ENCODE data around the gene GTPBP6.
"Not testable (repeated sequence)": the region's sequence is repeated elsewhere in the genome, so short reads cannot be mapped to it uniquely, and the experiment has no call there.

The GTPBP6 gene

DNA sequence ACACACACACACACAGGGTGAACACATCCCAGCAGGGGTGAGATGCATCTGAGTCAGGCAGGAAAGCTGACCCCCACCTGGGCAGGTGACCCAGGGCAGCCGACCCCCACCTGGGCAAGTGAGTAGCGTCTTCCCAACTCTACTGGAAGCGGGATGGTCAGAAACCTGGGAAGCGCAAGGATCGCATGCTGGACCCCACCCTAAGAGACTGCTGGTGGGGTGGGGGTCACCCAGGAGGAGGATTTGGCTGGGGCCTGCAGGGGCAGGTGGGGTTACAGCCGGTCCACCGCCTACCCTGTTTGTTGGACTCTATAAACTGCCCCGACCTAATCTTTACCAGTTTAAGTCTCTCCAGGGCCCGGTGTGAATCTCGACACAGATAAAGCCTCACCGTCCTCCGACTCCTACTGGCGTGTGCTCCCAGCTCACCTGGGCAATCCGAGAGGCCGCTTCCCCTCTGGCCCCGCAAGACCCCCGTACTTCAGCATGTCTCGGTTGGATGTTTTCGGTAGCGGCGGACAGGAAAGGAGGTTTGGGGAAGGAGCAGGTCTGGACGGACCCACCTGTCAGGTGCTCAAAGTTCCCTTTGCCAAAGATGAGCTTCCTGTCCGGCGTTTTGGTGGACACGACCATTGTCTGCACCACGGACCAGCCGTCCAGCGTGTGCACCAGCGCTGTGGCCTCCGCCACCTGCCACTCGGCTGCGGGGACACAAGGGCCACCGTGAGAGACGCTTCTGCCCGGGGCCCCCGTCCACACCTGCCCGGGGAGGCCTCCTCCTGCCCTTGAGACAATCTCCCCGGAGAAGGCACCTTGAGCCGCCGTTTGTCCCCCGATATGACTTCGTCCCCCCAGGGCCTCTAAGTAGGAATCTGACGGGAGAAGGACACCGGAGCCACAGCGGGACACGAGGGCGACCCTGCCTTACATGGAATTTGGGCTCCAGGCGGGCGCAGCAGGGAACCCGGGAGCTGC is 2.0 kb downstream of the GTPBP6 start:
- DNase-seq, result no peak

DNA sequence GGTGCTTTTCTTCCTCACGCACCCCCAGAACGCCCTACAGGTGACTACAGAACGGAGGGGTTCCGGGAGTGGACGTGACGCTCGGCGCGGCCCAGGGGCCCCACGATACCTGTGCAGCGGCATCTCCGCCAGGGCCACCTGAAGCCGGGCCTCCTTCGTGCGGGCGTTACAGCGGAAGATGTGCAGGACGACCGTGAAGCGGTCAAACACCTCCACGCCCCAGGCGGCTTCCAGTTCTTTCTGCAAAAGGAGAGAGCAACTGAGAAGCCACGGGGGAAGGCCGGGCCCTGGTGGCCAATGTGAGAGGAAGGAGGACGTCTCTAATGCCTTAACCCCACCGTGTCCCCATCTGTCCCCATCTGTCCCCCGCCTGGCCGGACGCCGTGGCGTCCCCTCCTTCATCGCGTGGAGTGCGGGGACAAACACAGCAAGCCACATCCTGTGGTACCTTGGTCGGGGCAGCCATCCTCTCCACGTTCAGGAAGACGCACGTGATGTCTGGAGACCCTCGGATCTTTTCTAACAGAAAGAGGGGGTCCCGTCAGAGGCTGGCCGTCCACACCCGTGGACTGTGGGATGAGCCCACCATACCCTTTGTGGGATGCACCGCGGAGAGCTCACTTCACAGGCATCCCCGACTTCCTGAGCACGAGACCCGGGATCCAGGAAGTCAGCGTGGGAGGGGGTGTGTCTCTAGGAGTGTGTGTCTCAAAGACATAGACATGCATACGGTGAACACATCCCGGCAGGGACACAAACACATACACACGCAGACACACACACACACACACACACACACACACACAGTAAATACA is 3.6 kb downstream of the GTPBP6 start:
- DNase-seq, result no peak

DNA sequence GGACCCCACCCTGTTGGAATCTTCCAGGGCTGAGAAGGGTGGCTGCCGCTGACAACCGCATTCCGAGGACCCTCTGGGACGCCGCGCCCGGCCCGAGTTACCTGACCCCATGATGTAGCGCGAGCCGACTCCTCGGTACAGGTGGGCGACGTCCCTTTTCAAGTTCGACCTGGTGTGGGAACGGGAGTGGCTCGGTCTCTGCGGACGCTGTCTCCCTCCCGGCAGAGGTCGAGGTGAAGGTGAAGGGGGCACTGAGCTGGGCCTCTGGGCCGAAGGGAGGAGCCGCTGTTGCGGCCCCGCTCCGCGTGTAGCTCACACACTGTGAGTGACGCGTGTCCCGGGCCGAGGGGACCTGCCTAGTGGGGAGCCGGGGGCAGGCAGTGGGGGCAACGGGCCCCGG is 4.5 kb downstream of the GTPBP6 start:
- DNase-seq, result no peak

- DNase-seq, result no peak
Observed at GRCh38 chrX:313546-313945, 5.0 kb downstream of the GTPBP6 start.

- DNase-seq, result no peak
Observed at GRCh38 chrX:312621-313331, 5.8 kb downstream of the GTPBP6 start.

DNA sequence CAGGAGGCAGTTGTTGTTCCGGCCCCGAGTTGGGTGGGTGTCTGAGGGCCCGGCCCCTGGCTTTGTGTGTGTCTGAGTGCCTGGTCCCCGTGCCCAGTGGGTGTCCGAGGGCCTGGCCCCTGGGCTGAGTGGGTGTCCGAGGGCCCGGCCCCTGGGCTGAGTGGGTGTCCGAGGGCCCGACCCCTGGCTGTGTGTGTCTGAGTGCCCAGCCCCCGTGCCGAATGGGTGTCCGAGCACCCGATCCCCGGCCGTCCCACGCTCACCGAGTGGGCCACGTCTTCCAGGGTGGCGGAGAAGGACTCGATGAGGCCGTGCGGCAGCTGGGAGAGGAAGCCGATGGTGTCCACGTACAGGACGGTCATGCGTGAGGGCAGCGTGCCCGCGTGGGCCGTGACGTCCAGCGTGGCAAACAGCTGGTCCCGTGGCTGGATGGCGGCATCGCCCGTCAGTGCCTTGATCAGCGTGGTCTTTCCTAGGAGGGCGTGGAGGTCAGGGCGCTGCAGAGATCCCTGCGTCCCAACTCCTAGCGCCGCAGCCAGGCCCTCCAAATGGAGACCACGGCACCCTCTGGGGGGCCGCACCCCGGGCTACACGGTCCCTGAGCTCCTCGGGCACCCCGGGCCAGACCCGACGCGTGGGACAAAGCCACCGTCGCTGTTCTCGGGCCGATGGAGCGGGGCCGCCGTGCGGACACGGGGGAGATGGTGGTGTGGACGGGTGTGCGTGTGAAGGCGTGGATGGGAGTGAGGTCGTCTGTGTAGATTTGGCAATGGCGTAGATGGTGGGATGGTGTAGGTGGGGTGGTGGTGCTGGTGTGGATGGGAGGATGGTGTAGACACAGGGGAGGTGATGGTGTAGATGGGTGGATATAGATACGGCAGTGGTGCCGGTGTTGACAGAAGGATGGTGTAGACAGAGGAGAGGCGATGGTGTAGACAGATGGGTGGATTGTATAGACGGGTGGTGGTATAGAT is 7.2 kb downstream of the GTPBP6 start:
- no peak for DNase-seq

DNA sequence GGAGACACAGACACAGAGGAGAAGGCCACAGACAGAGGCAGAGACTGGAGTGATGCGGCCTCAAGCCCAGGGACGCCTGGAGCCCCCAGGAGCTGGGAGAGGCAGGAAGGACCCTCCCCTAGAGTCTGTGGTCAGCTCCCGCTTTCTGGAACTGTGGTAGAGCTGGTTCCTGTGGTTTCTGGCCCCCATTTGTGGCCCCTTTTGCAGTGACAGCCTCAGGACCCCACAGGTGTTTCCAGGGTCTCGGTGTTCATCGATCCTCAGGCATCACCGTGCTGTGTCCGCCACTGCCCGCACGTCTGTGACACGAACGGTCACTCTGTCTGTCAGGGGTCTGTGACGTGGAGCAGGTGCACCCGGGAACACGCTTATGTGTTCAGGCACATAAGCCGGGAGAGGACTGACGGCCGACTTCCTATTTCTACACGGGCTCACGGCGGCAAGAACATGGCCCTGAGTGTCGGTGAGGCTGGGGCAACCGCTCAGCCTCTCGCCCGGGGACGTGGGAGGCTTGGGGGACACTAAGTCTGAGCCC is 7.9 kb downstream of the GTPBP6 start:
- DNase-seq, result no peak

DNA sequence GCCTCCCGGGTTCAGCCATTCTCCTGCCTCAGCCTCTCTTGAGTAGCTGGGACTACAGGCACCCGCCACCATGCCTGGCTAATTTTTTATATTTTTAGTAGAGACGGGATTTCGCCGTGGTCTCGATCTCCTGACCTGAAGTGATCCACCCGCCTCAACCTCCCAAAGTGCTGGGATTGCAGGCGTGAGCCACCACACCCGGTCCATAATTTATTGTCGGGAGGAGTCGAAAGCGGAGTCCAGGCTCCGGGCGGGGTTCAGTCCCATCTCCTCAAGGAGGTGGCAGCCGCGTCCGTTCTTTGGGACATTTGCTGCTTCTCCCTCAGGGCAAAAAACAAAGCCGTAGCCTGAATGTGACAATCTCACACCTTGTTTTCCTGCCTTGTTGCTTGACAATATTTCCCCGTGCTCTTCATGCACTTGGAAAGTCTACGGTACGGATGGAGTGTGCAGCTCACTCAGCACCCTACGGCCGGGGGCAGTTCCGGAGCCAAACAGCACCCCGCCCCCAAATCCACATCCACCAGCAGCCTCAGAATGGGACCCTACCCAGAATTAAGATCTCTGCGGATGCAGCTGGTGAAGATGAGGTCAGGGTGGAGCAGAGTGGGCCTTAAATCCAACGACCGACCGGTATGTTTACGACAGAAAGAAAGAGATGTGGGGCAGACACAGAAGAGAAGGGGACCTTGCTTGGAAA is 9.6 kb downstream of the GTPBP6 start:
- no peak for DNase-seq

- DNase-seq, result no peak
Observed at GRCh38 chrX:307261-308111, 11.1 kb downstream of the GTPBP6 start.

- not testable (repeated sequence) for DNase-seq
Observed at GRCh38 chrX:306614-307251, 11.9 kb downstream of the GTPBP6 start.

DNA sequence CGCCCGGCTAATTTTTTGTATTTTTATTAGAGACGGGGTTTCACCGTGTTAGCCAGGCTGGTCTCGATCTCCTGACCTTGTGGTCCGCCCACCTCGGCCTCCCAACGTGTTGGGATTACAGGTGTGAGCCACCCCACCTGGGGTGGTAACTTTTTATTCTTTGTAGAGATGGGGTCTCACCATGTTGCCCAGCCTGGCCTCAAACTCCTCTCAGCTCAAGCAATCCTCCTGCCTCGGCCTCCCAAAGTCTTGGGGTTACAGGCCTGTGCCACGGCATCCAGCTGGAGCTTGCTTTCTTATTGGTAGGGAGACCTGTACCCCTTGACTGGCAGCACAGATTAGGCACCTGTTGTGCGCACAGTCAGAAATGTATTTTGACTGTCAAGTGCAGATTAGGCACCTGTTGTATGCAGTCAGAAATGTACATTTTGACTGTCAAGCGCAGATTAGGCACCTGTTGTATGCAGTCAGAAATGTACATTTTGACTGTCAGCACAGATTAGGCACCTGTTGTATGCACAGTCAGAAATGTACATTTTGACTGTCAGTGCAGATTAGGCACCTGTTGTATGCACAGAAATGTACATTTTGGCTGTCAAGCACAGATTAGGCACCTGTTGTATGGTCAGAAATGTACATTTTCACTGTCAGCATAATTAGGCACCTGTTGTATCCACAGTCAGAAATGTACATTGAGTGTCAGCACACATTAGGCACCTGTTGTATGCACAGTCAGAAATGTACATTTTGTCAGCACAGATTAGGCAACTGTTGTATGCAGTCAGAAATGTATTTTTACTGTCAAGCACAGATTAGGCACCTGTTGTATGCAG is 12.6 kb downstream of the GTPBP6 start:
- DNase-seq, result not testable (repeated sequence)

- DNase-seq, result no peak
Observed at GRCh38 chrX:302975-303374, 15.6 kb downstream of the GTPBP6 start.

- no peak for DNase-seq
Observed at GRCh38 chrX:300334-300733, 18.3 kb downstream of the GTPBP6 start.

GRCh38 chrX:298993-299392 is 19.6 kb downstream of the GTPBP6 start:
- DNase-seq, result no peak

- no peak for DNase-seq
Observed at GRCh38 chrX:295136-295535, 23.5 kb downstream of the GTPBP6 start.

- no peak for DNase-seq
Observed at GRCh38 chrX:292900-293897, 25.4 kb downstream of the GTPBP6 start.

- DNase-seq, result no peak
Observed at GRCh38 chrX:291411-291901, 27.1 kb downstream of the GTPBP6 start.

All from activated CD8-positive, alpha-beta memory T cell treated with anti-CD3 and anti-CD28 coated beads, Interleukin-2, amount 50 U/mL, for 48 hours (primary cell).